Measurements from ENCODE around the gene TERT.
"Not testable (repeated sequence)": the region's sequence is repeated elsewhere in the genome, so short reads cannot be mapped to it uniquely, and the experiment has no call there.

TERT gene

DNA sequence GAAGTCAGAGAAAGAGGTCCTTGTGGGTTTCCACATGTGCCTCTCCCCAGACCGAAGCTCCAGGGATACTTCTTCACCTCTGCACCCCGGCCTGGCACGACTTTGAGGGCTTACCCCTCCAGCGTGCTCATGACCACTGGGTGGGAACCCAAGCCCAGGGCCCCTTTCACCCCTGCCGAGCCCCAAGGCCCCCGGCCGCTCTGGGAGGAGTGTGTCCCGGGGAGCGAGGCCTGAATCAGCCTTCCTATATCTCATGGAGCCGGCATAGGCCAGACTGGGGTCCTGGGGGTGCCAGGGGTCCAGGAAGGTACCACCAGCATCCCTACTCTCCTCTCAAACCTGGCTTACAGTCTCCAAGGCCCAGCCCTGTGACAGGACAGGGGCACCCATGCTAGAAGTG is 17.1 kb downstream of the TERT start:
- no peak for DNase-seq

DNA sequence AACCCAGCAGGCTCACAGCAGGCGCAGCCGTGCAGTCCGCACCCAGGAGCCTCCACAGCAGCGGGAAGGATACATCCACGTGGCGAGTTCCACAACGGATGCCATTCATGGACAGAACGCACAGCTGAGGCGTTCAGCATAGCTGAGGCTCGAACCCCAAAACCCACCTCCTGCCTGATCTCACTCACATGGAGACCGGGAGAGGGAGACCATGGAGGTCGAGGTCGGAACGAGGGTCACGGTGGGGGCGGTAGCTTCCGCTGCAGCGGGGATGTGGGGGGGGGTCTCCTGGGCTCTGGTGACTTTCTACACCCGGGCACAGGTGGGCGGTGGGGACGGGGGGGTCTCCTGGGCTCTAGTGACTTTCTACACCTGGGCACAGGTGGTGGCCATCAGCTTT is 17.5 kb downstream of the TERT start:
- no peak for DNase-seq

DNA sequence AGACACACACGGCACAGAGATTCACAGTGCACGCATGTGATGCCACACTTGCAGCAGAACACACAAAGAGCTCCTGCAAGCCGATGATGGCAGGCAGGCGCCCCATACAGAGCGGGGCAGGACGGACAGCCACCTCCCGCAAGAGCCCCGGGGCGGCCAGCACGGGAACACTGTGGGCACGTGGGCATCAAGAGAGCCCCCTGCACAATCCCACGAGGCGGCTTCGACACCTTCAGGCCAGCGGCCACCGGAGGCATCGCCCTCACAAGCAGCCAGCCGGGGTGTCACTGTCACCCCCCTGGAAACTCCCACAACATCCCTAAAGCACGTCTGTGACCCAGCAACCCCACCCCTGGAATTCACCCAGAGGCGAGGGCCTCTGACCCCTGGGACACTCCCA is 17.9 kb downstream of the TERT start:
- no peak for DNase-seq

DNA sequence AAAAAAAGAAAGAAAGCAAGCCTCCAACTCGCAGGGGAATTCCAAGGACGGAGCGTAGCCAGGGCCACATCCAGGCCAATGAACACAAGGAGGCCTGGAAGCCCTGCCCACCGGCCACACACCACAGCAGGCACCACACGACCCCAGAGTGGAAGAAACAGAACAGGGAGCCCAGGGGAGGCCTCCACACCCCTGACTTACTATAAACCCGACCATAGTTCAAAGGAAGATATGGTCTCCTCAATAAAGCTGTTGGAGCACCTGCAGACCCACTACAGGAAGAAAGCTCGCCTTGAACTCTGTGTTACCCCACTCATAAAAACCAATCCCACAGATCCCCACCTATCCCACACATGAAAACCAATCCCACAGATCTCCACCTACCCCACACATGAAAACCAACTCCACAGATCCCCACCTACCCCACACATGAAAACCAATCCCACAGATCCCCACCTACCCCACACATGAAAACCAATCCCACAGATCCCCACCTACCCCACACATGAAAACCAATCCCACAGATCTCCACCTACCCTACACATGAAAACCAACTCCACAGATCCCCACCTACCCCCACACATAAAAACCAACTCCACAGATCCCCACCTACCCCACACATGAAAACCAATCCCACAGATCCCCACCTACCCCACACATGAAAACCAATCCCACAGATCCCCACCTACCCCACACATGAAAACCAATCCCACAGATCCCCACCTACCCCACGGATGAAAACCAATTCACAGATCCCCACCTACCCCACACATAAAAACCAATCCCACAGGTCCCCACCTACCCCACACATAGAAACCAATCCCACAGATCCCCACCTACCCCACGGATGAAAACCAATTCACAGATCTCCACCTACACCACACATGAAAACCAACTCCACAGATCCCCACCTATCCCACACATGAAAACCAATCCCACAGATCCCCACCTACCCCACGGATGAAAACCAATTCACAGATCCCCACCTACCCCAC is 19.2 kb downstream of the TERT start:
- not testable (repeated sequence) for DNase-seq

DNA sequence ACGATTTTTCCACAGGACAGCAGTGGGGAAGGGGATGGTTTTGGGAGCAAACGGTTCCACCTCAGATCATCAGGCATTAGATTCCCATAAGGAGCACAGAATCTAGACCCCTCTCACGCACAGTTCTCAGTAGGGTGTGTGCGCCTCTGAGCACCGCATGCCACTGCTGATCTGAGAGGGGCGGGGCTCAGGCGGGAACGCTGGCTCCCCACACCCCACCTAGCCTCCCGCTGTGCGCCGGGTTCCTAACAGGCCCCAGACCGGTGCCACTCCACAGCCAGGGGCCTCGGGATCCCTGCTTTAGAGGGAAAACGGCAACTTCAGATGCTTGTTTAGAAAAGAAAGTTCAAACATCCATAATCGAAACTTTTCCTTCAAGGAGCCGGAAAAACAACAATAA is 20.4 kb downstream of the TERT start:
- no peak for DNase-seq

DNA sequence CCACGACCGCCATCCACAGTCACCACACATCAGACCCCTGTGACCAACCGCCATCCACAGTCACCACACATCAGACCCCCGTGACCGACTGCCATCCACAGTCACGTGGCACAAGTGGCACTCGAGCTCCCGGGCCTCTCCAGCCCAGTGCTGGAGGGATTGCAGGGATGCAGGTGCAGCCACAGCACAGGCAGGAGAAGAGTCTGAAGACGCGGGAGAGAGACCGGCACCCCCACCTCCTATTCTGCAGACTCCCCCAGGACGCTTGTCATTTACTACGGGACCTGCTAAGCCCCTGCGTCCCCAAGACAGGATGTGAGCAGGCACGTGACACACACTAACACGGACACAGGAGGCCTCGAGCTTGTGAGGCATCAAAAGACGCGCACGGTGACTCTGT is 21.1 kb downstream of the TERT start:
- DNase-seq, result no peak

DNA sequence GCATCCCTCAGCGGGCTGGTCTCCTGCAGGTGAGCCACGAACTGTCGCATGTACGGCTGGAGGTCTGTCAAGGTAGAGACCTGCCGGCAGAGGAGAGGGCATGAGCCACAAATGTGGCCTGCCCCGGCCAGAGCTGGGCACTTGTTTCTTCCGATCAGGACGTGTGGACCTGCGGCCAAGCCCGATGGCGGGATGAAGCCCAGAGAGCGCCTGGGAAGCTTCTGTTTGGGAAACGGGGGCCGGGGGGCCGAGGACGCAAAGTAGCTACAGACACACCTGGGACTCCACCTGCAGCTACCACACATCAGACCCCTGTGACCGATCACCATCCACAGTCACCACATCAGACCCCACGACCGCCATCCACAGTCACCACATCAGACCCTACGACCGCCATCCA is 22.7 kb downstream of the TERT start:
- DNase-seq, result no peak

DNA sequence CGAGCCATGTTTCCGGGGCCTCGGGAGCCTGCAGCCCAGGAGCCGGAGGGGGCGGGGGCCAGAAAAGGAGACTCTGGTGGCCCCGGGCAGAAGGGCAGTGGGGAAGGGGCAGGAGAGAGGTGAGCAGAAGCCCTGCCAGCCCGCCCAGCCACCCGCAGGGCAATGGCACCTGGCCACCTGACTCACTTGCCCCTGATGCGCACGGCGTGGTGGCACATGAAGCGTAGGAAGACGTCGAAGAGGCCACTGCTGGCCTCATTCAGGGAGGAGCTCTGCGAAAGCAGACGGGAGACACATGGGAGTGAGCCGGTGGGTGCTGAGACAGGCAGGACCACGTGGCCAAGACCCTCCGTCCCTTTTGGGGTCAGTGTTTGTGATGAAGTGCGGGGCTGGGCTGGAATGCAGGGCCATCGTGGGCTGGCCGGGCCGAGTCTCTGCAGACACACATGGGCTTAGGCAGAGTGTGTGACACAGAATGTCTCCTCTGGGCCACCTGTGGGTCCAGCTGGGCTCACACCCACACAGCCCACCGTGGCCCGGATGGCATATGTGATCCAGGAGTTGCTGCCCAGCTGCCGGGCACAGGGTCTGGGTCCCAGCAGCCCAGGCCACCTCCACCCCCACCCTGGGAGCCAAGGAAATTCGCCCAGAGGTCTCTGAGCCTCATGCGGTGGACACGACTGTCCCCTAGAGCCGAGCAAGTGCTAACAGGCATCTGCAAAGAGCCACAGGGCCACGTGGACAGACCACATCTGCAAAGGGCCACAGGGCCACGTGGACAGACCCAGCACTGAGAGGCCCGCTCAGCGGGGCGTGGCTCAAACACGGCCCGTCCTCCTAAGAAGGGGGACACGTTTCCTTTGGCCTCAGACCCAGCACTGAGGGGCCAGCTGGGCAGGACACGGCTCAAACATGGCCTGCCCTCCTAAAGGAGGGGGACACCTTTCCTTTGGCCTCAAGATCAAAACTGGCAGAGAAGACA is 23.6 kb downstream of the TERT start:
- no peak for DNase-seq

DNA sequence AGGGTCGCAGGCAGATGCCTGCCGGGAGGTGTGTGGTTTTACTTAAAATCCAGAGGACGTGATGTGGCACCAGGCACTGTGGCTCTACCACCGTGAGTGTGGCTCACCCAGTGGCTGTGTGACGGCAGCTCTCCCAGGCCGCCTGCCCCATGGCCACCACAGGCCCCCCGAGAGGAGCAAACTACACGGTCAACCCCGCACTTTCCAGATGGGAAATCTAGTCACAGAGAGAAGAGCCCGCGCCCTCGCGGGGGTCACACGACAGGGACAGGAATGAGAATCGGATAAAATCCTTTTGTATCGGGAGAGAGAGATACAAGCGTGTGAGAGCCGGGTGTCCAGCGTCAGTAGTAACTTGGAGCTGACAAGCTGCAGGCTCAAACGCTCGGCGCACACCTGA is 24.4 kb downstream of the TERT start:
- no peak for DNase-seq

DNA sequence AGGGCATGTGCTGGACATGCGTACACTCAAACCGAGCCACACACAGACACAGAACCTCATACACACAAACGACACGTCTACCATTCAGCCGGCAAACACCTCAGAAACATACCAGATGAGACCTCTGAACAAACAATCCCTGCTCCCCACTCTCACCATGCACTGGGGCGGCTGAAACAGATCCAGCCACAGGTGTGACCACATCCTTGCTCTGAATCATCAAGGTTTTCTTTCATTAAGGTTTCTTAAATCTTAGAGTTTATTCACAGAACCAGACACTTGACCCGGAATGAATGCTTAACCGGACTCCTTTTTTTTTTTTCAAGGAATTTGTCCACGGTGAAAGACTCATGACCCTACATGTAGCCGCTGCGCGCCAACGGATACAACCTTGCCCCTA is 26.2 kb downstream of the TERT start:
- DNase-seq, result no peak

DNA sequence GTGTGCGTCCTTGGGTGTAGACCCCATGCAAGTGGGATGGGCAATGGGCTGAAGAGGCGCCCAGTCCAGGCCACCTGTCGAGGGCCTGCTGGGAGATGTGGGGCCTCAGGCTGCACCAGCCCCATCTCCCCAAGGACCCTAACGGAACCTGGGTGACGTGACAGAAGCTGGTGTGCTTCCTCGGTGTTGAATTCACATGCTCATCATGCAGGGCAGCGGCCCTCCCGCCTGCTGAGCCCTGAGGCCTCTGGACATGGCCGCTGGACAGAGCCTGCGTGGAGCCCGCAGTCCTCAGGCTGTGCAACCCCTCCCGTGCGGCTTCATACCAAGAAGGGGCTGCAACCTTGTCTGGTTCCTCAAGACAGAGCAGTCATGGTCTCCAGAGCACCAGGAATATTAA is 26.8 kb downstream of the TERT start:
- no peak for DNase-seq

DNA sequence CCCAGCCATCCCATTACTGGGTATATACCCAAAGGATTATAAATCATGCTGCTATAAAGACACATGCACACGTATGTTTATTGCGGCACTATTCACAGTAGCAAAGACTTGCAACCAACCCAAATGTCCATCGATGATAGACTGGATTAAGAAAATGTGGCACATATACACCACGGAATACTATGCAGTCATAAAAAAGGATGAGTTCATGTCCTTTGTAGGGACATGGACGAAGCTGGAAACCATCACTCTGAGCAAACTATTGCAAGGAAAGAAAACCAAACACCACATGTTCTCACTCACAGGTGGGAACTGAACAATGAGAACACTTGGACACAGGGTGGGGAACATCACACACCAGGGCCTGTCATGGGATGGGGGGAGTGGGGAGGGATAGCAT is 27.4 kb downstream of the TERT start:
- not testable (repeated sequence) for DNase-seq

DNA sequence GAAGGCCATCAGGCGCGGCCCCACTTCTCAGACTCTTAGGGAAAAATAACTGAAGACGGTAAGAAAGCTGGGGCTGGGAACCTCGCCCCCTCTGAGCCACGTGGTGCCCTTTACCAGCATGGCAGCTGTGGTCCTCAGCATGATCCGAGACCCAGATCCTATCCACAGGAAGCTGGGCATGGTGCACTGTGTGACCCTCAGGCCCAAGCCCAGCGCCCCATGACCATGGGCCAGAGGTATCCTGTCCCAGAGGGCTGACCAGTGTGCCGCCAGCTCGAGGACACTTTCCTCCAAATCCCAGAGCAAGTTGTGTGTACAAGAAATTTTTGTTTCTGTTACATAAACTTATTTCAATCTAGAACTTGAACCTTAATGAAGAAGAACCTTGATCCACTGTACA is 28.1 kb downstream of the TERT start:
- DNase-seq, result no peak

DNA sequence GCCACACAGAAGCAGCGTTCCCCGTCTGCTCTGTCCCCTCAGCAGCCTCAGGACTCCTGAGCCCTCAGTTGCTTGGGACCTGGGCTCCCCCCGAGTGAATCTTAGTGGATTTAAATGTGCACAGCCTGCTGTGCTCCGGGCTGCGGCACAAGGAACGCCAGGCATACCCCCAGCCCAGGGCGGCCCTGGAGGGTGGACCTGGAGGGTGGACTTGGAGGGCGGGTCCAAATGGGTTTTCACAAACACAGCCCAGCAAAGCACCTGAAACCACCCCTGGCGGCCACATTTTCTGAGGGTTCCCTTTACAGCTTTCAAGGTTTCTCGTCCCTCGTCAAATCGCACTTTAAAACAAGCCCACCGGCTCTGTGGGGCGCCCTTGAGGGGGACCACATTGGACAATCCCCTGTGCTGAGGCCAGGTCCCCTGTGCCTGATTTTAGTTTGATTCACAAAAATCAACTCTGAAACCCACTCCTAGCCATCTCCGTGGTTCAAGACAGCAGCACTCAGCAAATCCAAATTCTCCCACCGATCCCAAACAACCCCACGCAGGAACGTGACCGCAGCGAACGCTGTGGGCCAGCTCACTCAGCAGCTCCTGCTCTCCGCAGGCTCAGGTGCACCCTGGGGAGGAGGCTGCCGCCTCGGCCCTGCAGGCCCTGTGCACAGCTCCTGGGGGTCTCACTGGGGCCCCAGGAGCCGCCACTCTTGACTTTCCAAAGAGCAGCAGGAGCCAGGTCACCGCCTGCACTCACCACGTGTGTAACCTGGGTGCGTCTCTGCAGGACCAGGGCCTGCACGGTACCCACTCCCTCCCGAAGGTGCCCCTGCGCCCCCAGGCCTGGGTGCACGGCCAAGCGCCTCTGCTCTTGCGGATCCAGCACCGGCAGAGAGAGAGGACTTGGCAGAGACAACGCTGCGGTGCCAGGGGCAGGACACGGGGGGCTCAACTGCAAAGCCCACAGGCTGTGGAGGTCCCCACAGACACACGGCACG is 29.1 kb downstream of the TERT start:
- DNase-seq, result no peak

DNA sequence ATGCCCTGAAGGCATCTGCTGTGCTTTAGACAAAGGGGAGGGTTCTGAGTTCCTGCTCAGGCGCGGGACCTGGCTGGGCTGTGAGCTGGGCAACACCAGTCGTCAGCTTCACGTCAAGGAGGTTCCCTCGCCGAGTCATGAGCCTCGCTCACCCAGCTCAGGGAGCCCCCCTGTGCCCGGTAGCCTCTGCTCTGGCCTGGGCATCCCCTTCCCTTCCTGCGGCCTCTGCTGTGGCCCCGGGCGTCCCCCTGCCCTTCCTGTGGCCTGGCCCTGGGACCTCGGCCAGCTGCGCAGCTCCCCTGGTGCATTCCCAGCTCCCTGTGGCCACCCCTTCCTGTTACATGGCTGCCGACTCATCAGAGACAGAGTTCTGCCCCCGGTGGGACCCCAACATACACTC is 29.8 kb downstream of the TERT start:
- DNase-seq, result no peak

DNA sequence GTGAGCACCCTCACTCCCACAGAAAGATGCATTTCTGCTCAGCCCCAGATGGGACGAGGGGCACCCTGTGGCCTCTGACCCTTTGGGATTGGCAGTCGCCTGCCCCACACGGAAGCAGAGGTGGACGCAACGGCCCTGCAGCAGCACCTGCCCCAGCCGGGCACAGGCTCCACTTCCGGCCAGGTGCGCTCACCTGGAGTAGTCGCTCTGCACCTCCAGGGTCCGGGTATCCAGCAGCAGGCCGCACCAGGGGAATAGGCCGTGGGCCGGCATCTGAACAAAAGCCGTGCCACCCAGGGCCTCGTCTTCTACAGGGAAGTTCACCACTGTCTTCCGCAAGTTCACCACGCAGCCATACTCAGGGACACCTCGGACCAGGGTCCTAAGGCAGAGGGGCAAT is 30.7 kb downstream of the TERT start:
- DNase-seq, result no peak

DNA sequence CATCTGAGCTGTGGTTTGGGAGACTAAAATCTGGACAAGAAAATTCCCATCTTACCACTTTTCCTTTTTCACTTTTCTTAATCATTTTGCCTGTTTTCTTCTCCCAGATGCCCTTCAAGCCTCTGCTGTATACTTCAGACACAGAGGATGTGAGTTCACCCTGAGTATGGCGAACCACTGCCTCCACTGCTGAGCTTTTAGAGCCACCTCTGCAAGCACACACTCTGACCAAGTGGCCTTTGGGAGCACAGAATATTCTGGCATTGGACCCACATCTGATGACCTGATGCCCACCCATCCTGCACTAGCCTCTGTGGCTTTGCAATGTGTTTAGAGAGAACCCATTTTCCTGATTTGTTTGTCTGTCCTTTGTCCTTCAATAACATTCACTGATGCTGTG is 32.5 kb downstream of the TERT start:
- DNase-seq, result no peak

DNA sequence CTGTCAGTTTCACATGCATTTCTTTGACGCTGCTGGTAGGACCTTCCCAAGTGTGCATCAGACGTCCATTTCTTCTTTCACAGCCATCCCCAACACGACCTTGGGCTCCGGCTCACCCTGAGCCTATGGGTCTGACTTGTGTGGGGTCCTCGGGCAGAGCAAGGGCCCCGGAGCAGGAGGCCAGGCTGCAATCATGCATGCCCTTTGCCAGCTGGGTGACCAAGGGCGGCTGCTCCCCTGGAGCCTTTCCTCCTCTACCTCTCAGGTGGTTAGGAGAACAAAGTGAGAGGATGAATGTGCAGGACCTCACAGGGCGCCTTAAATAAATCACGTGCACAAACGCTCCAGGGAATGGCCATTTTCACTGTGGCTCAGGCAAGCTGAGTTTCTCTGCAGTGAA is 33.2 kb downstream of the TERT start:
- DNase-seq, result no peak

DNA sequence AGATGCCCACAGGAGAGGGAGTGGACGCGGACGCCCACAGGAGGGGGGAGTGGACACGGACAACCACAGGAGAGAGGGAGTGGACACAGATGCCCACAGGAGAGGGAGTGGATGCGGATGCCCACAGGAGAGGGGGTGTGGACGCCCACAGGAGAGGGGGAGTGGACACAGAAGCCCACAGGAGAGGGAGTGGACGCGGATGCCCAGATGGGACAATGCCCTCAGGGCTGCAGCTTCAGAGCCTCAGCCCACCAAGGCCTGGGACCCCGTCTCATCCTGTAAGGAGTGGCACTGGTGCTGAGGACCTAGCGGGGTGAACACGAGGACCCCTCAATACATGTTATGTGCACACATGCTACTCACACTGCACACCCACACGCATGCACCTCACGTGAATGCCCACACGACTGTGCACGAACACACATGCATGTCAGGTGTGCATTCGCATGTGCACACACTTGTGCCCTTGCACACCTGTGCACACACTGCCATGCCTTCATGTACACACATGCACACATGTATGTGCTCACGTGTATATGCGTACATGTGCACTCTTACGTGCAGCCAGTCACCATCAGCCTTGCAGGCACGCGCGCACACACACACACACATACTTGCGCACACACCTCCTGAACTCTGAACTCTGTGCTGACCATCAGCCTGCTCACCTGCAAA is 34.9 kb downstream of the TERT start:
- no peak for DNase-seq

DNA sequence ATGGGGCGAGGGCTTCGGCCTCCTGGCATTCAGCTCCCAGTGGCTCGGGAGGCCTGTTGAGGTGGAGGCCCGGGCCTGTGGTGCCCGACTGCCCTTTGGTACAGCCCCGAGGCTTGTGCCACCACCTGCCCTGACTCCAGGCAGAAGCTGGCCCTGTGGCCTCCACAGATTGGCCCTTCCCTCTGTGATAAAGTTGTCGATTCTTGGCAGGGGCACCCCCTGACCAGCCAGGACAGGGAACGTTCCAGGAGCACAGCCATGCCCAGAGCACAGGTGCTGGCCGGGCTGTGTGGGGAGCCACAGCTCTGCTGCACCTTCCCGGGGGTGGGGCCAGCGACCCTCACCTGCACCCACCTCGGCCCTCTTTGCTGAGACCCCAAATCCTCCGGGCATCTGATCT is 37.0 kb downstream of the TERT start:
- no peak for DNase-seq

DNA sequence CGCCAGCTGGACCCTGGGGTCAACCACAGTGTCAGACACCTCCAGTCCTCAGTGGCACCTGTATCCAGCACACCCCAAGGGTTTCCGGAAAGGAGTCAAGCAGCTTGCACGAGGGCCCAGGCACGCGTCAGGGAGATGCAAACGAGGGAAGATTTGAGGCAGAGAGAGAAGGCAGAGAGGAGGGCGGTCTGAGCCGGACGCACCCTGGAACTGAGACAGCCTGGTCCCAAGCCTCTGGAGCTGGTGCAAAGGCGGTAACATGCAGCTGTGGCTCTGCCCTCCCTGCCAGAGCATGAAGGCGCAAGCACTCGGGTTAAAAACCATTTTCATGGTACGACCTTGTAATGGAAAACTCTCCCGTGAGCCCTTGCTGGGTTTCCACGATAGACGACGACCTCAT is 37.5 kb downstream of the TERT start:
- no peak for DNase-seq

DNA sequence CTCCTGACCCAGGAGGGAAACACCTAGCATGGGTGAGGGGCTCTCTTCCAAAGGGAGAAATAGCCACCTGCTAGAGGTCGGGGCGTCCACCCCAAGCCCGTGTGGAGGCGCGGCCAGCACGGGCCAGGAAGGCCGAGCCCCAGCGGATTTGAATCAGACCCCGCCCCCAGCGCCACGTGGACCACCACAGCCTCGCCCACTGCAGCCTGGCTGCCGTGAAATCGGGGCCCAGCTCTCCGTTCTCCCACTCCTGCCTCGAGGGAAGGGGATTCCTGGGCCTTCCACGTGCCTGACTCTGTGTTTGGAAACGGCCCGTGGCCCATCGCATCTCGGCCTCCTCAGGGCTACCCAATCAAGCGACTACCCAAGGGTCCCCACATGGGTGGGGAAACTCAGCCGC is 38.1 kb downstream of the TERT start:
- no peak for DNase-seq

All from DMS153 (cell line).